HG02943 (cell line): Measurements from ENCODE around the gene GJA5.

ENCODE experiments used
- ATAC-seq: cut with Tn5 transposase; IDR thresholded peaks from one replicate; pipeline ENCODE4 v1.9.1; 2021; ENCODE audit warnings: mild to moderate bottlenecking, low read depth, moderate library complexity; ENCODE audit not compliant: unreplicated experiment

GJA5 gene

GRCh38 chr1:147760481-147761260, at the start of gene GJA5:
TSS of gene GJA5 (minus strand) at chr1:147760602. CDS start at chr1:147759238, 1,364 bp downstream.
- ATAC-seq = no peak

GRCh38 chr1:147809236-147809635, 48.8 kb upstream of the GJA5 start:
- no peak for ATAC-seq

DNA sequence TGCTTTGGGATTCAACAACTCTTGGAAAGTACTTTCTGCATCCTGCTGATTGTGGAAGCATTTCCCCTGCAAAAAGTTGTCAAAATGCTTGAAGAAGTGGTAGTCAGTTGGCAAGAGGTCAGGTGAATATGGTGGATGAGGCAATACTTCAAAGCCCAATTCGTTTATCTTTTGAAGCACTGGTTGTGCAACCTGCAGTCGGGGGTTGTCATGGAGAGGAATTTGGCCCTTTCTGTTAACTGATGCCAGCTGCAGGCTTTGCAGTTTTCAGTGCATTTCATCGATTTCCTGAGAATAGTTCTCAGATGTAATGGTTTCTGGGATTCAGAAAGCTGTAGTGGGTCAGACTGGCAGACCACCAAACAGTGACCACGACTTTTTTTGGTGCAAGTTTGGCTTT, 47.6 kb upstream of the GJA5 start:
- no peak for ATAC-seq

DNA sequence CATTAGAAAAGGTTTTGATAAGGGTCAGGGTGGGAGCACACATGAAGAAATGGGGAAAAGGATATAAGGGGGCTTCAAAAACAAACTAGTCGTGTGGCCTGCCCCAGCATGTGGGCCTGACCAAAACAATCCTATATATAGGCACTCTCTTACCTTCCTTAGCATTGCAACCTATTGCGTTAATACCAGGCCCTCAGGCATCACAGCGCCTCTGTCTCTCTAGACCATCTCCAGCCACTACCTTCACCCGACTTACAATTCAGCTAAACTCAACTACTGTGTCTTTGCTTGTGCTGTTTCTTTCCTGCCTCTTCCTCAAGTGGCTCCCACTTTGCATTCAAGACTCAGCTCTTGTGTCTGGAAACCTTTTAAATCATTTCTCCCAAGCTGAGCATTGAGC, 47.0 kb upstream of the GJA5 start:
- no peak for ATAC-seq

- ATAC-seq = no peak
Observed at GRCh38 chr1:147804942-147805723, 44.7 kb upstream of the GJA5 start.

GRCh38 chr1:147800804-147801203, 40.4 kb upstream of the GJA5 start:
- no peak for ATAC-seq

GRCh38 chr1:147798731-147799130, 38.3 kb upstream of the GJA5 start:
- no peak for ATAC-seq

DNA sequence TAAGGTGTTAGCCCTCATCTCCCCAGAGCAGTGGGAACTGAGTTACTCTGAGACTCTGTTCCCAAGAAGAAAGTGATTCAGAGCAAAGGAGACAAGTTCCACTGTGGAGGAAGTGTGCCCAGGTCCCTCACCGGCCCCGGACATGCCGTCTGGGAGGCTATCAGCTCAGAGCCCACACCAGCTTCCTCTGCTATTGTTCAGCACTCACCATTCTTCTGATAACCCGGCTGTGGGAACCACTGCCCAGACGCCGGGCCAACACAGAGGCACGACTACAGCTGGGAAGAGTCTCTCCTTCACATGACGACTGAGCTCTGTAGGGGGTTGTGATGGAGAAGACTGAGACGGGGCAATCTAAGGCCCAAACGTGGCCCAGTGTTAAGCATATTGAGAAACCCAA, 34.2 kb upstream of the GJA5 start:
- ATAC-seq = no peak

DNA sequence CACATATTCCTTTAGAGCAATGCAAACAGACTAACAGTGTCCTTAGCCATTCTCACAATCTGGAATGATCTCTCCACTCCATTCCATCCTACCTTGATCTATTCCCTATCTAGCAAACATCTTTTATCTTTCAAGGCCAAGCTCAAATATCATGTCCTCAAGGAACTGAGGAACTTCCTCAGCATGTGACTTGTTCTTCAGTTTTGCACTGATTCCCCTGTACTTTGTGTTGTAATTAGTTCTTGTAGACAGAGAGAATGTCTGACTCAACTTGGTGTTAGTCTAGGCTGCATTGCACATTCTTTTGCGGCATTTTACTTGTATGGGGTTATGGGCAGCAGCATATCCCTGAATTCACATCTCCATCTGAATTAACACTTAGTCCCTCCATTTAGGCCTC, 31.5 kb upstream of the GJA5 start:
- ATAC-seq = no peak

DNA sequence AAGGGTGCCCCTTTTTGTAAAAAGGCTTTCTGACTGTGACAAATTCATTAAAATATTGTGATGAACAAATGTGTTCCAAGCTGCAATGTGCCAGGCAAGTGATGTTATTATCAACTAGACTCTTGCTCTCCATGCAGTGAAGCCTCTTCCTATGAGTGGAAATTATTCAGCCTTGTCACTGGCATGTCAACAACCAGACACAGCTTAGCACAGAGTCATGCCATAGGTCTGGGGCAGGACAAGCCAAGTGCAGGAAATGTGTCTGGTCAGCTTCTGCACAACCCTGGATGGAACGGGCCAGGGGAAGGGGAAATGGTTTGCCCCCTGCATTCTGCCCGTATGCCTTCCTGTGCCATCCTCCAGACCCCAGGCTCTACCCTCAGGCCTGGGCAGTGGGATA, 27.4 kb upstream of the GJA5 start:
- no peak for ATAC-seq

GRCh38 chr1:147786536-147786935, 26.1 kb upstream of the GJA5 start:
- ATAC-seq = no peak

- no peak for ATAC-seq
Observed at GRCh38 chr1:147785794-147786506, 25.5 kb upstream of the GJA5 start.

- no peak for ATAC-seq
Observed at GRCh38 chr1:147784941-147785340, 24.5 kb upstream of the GJA5 start.

DNA sequence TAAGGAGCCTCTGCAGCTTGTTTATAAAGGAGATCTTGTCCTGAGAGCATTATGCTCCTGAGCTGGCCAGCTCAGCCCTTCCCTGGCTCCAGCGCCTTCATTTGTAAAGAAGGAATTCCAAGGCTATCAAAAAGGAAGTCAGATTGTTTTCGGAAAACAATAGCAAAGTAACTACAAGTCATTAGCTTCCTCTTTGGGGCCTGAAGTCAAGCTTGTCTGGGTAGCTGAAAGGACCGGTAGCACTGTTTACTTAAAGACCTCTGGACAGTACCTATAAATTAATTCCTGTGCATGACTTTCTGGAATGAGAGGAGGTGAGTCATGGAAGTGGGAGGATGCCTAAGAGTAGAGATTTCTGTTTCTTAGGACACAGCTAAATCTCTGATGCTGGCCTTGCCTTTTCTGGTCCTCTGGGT, 20.7 kb upstream of the GJA5 start:
- no peak for ATAC-seq

- ATAC-seq = no peak
Observed at GRCh38 chr1:147777694-147778093, 17.3 kb upstream of the GJA5 start.

DNA sequence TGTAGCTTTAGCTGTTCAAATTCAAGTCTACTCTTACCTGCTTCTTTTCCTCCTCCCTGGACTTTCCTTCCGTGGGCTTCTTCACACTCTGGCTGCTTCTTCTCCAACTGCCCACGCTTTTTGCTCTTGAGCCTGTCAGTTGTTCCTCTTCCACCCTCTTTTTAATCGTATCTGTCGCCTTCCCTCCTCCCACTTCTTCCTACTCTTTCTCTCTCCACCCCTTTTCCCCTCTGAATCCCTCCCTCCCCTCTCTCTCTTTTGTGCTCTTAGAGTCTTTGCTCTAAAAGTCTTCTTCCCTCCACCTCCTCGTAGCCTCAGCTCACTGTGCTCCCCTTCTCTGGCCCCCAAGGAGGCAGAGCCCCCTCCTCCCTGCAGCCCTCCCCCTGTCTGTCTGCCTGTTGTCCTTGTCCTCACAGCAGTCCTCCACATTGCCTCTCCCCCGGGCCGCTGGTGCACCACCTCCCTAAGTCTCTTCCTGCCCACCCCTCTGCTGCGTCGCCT, 12.9 kb upstream of the GJA5 start:
- no peak for ATAC-seq

DNA sequence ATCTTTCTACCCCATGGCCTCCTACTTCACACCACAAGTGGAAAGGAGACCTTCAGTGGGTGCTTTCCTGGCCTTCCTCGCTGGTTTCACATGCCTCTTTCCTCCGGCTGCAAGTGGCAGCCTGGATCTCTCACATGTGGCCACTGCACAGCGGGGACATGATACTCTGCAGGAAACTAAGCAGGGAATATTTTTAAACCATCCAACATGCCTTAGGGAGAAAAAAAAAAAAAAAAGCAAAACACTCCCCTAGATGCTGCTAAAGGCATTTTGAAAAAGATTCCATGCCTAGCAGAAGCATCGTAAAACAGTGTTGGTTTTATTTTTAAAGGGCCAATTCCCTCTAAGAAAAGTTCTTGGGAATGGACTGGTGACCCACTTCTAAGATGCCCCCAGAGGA, 12.2 kb upstream of the GJA5 start:
- no peak for ATAC-seq

GRCh38 chr1:147771226-147772125, 11.1 kb upstream of the GJA5 start:
- ATAC-seq = no peak

DNA sequence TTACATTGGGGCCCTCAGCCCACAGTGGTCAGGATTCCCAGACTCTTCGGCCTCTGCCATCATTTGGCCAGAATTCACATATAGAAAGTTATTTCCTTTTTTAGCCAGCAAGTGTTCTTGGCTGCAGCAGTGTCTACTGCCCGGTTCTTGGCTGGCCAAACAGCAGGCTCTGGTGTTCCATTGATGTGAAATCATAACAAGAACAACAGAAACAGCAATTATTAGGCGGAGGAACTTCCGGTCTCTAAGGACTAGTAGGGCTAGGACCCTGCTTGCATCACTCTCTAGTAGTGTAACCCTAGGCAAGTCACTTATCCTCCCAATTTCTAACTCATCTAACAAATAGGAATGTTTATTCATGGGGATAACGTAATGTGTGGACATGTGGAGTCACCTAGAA, 8.7 kb upstream of the GJA5 start:
- no peak for ATAC-seq

DNA sequence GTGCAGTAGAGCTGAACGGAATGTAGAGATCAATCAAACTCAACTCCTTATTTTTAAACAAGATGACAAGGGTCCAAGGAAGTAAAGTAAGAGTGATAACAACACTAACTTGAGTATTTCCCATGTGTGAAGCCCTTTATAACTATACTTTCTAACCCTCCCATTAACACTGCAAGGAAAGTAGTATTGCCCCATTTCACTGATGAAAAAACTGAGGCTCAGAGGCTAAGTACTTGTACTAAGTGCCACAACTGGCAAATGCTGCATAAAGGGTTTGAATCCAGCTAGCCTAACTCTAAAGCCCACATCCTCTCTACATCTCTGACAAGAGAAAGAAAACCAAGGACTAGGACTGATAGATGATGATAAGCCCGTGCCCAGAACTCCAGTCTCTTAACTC, 8.2 kb upstream of the GJA5 start:
- ATAC-seq = no peak
